Neural cell (in vitro differentiated cells): ENCODE measurements around the gene SMG1.

Experiments used
- CTCF ChIP-seq: fragments of 450-650 bp; IDR thresholded peaks from 2 replicates; pipeline ENCODE4 v1.5.1; 2014; ENCODE audit warnings: antibody characterized with exemption, mild to moderate bottlenecking, moderate library complexity; ENCODE audit not compliant: poor library complexity, severe bottlenecking
- EP300 ChIP-seq: fragments of 450-650 bp; conservative IDR thresholded peaks from 2 replicates; pipeline ENCODE4 v1.6.1; 2014; ENCODE audit warnings: antibody characterized with exemption, mild to moderate bottlenecking, moderate library complexity; ENCODE audit not compliant: poor library complexity, severe bottlenecking
- POLR2AphosphoS5 ChIP-seq: IDR thresholded peaks from 2 replicates; pipeline ENCODE4 v1.6.1; 2012
- REST ChIP-seq: IDR thresholded peaks from 2 replicates; pipeline ENCODE4 v1.6.1; 2012; ENCODE audit warnings: borderline replicate concordance

GRCh38 chr16:18965555-18965954 lies 39.3 kb upstream of the SMG1 start:
- TF ChIP-seq CTCF: no peak
- no peak for TF ChIP-seq POLR2AphosphoS5
- no peak for TF ChIP-seq REST
- TF ChIP-seq EP300: no peak
